Measurements from ENCODE around the gene ZNF341.
"Not testable (repeated sequence)": the region's sequence is repeated elsewhere in the genome, so short reads cannot be mapped to it uniquely, and the experiment has no call there.

The ZNF341 gene

GRCh38 chr20:33744773-33745385 lies 13.1 kb downstream of the ZNF341 start:
- H3K27ac ChIP-seq (ENCODE audit: insufficient read depth, low read length, poor library complexity, severe bottlenecking), result no peak overlapping the region
- no peak for DNase-seq
- H3K27me3 ChIP-seq (replicated peaks; ENCODE audit: control insufficient read depth, insufficient read depth, low read length, poor library complexity, severe bottlenecking), result no peaks in the 10 kb centered on the region
- no peaks in the 10 kb centered on the region for H3K9me3 ChIP-seq (ENCODE audit: control insufficient read depth, low read length)
- H3K4me3 ChIP-seq (ENCODE audit: insufficient read depth, low read depth, low read length, poor library complexity, severe bottlenecking), result no peak overlapping the region
- peaks cover 3% of the 10 kb centered on the region for H3K36me3 ChIP-seq (ENCODE audit: control insufficient read depth, insufficient read depth, low read length)
- no peaks in the 10 kb centered on the region for H3K4me1 ChIP-seq (ENCODE audit: control insufficient read depth, insufficient read depth, low read length, poor library complexity, severe bottlenecking)

- H3K27ac ChIP-seq (ENCODE audit: insufficient read depth, low read length, poor library complexity, severe bottlenecking), result no peak overlapping the region
- no peaks in the 10 kb centered on the region for H3K4me1 ChIP-seq (ENCODE audit: control insufficient read depth, insufficient read depth, low read length, poor library complexity, severe bottlenecking)
- H3K27me3 ChIP-seq (replicated peaks; ENCODE audit: control insufficient read depth, insufficient read depth, low read length, poor library complexity, severe bottlenecking), result no peaks in the 10 kb centered on the region
- no peak for DNase-seq
- no peak overlapping the region for H3K4me3 ChIP-seq (ENCODE audit: insufficient read depth, low read depth, low read length, poor library complexity, severe bottlenecking)
- H3K36me3 ChIP-seq (ENCODE audit: control insufficient read depth, insufficient read depth, low read length), result peaks cover 3% of the 10 kb centered on the region
- no peaks in the 10 kb centered on the region for H3K9me3 ChIP-seq (ENCODE audit: control insufficient read depth, low read length)
Observed at GRCh38 chr20:33746325-33746998, 14.7 kb downstream of the ZNF341 start.

- DNase-seq, result no peak
- Histone ChIP-seq H3K4me1 (ENCODE audit: control insufficient read depth, insufficient read depth, low read length, poor library complexity, severe bottlenecking) (no peaks in the 10 kb centered on the region), H3K9me3 (ENCODE audit: control insufficient read depth, low read length) (no peaks in the 10 kb centered on the region), H3K27me3 (replicated peaks; ENCODE audit: control insufficient read depth, insufficient read depth, low read length, poor library complexity, severe bottlenecking) (no peaks in the 10 kb centered on the region), H3K27ac (ENCODE audit: insufficient read depth, low read length, poor library complexity, severe bottlenecking) (no peak overlapping the region), H3K36me3 (ENCODE audit: control insufficient read depth, insufficient read depth, low read length) (peaks cover 17% of the 10 kb centered on the region), H3K4me3 (ENCODE audit: insufficient read depth, low read depth, low read length, poor library complexity, severe bottlenecking) (no peak overlapping the region)
Observed at GRCh38 chr20:33751775-33752174, 20.0 kb downstream of the ZNF341 start.

GRCh38 chr20:33753143-33753542 lies 21.3 kb downstream of the ZNF341 start:
- no peak for DNase-seq
- Histone ChIP-seq H3K27ac (ENCODE audit: insufficient read depth, low read length, poor library complexity, severe bottlenecking) (no peak overlapping the region), H3K9me3 (ENCODE audit: control insufficient read depth, low read length) (no peaks in the 10 kb centered on the region), H3K4me3 (ENCODE audit: insufficient read depth, low read depth, low read length, poor library complexity, severe bottlenecking) (no peak overlapping the region), H3K4me1 (ENCODE audit: control insufficient read depth, insufficient read depth, low read length, poor library complexity, severe bottlenecking) (no peaks in the 10 kb centered on the region), H3K27me3 (replicated peaks; ENCODE audit: control insufficient read depth, insufficient read depth, low read length, poor library complexity, severe bottlenecking) (no peaks in the 10 kb centered on the region), H3K36me3 (ENCODE audit: control insufficient read depth, insufficient read depth, low read length) (peaks cover 26% of the 10 kb centered on the region)

- no peaks in the 10 kb centered on the region for H3K4me1 ChIP-seq (ENCODE audit: control insufficient read depth, insufficient read depth, low read length, poor library complexity, severe bottlenecking)
- no peaks in the 10 kb centered on the region for H3K9me3 ChIP-seq (ENCODE audit: control insufficient read depth, low read length)
- no peak overlapping the region for H3K4me3 ChIP-seq (ENCODE audit: insufficient read depth, low read depth, low read length, poor library complexity, severe bottlenecking)
- DNase-seq, result no peak
- H3K27me3 ChIP-seq (replicated peaks; ENCODE audit: control insufficient read depth, insufficient read depth, low read length, poor library complexity, severe bottlenecking), result no peaks in the 10 kb centered on the region
- H3K27ac ChIP-seq (ENCODE audit: insufficient read depth, low read length, poor library complexity, severe bottlenecking), result no peak overlapping the region
- H3K36me3 ChIP-seq (ENCODE audit: control insufficient read depth, insufficient read depth, low read length), result peaks cover 27% of the 10 kb centered on the region
Observed at GRCh38 chr20:33753763-33754162, 22.0 kb downstream of the ZNF341 start.

- H3K4me1 ChIP-seq (ENCODE audit: control insufficient read depth, insufficient read depth, low read length, poor library complexity, severe bottlenecking); H3K4me3 ChIP-seq (ENCODE audit: insufficient read depth, low read depth, low read length, poor library complexity, severe bottlenecking); H3K27ac ChIP-seq (ENCODE audit: insufficient read depth, low read length, poor library complexity, severe bottlenecking); H3K27me3 ChIP-seq (replicated peaks; ENCODE audit: control insufficient read depth, insufficient read depth, low read length, poor library complexity, severe bottlenecking); H3K9me3 ChIP-seq (ENCODE audit: control insufficient read depth, low read length); DNase-seq: not testable (repeated sequence)
- peaks cover 27% of the 10 kb centered on the region for H3K36me3 ChIP-seq (ENCODE audit: control insufficient read depth, insufficient read depth, low read length)
Observed at GRCh38 chr20:33755936-33756490, 24.2 kb downstream of the ZNF341 start.

GRCh38 chr20:33757046-33757445 lies 25.2 kb downstream of the ZNF341 start:
- peaks cover 30% of the 10 kb centered on the region for H3K36me3 ChIP-seq (ENCODE audit: control insufficient read depth, insufficient read depth, low read length)
- H3K9me3 ChIP-seq (ENCODE audit: control insufficient read depth, low read length), result no peaks in the 10 kb centered on the region
- DNase-seq, result no peak
- H3K4me1 ChIP-seq (ENCODE audit: control insufficient read depth, insufficient read depth, low read length, poor library complexity, severe bottlenecking), result no peaks in the 10 kb centered on the region
- no peaks in the 10 kb centered on the region for H3K27me3 ChIP-seq (replicated peaks; ENCODE audit: control insufficient read depth, insufficient read depth, low read length, poor library complexity, severe bottlenecking)
- H3K27ac ChIP-seq (ENCODE audit: insufficient read depth, low read length, poor library complexity, severe bottlenecking), result no peak overlapping the region
- no peak overlapping the region for H3K4me3 ChIP-seq (ENCODE audit: insufficient read depth, low read depth, low read length, poor library complexity, severe bottlenecking)

- Histone ChIP-seq H3K27me3 (replicated peaks; ENCODE audit: control insufficient read depth, insufficient read depth, low read length, poor library complexity, severe bottlenecking) (no peaks in the 10 kb centered on the region), H3K4me1 (ENCODE audit: control insufficient read depth, insufficient read depth, low read length, poor library complexity, severe bottlenecking) (no peaks in the 10 kb centered on the region), H3K9me3 (ENCODE audit: control insufficient read depth, low read length) (no peaks in the 10 kb centered on the region), H3K36me3 (ENCODE audit: control insufficient read depth, insufficient read depth, low read length) (peaks cover 30% of the 10 kb centered on the region), H3K27ac (ENCODE audit: insufficient read depth, low read length, poor library complexity, severe bottlenecking) (no peak overlapping the region), H3K4me3 (ENCODE audit: insufficient read depth, low read depth, low read length, poor library complexity, severe bottlenecking) (no peak overlapping the region)
- DNase-seq, result no peak
Observed at GRCh38 chr20:33757458-33757857, 25.7 kb downstream of the ZNF341 start.

- no peak overlapping the region for H3K4me3 ChIP-seq (ENCODE audit: insufficient read depth, low read depth, low read length, poor library complexity, severe bottlenecking)
- H3K27ac ChIP-seq (ENCODE audit: insufficient read depth, low read length, poor library complexity, severe bottlenecking), result no peak overlapping the region
- H3K9me3 ChIP-seq (ENCODE audit: control insufficient read depth, low read length), result no peaks in the 10 kb centered on the region
- H3K36me3 ChIP-seq (ENCODE audit: control insufficient read depth, insufficient read depth, low read length), result peaks cover 16% of the 10 kb centered on the region
- H3K4me1 ChIP-seq (ENCODE audit: control insufficient read depth, insufficient read depth, low read length, poor library complexity, severe bottlenecking), result no peaks in the 10 kb centered on the region
- no peaks in the 10 kb centered on the region for H3K27me3 ChIP-seq (replicated peaks; ENCODE audit: control insufficient read depth, insufficient read depth, low read length, poor library complexity, severe bottlenecking)
- no peak for DNase-seq
Observed at GRCh38 chr20:33761698-33762250, 30.0 kb downstream of the ZNF341 start.

GRCh38 chr20:33765099-33765498 lies 33.3 kb downstream of the ZNF341 start:
- H3K4me3 ChIP-seq (ENCODE audit: insufficient read depth, low read depth, low read length, poor library complexity, severe bottlenecking), result no peak overlapping the region
- no peaks in the 10 kb centered on the region for H3K27me3 ChIP-seq (replicated peaks; ENCODE audit: control insufficient read depth, insufficient read depth, low read length, poor library complexity, severe bottlenecking)
- peaks cover 2% of the 10 kb centered on the region for H3K36me3 ChIP-seq (ENCODE audit: control insufficient read depth, insufficient read depth, low read length)
- no peaks in the 10 kb centered on the region for H3K4me1 ChIP-seq (ENCODE audit: control insufficient read depth, insufficient read depth, low read length, poor library complexity, severe bottlenecking)
- no peak for DNase-seq
- H3K27ac ChIP-seq (ENCODE audit: insufficient read depth, low read length, poor library complexity, severe bottlenecking), result no peak overlapping the region
- H3K9me3 ChIP-seq (ENCODE audit: control insufficient read depth, low read length), result no peaks in the 10 kb centered on the region

Data from effector memory CD4-positive, alpha-beta T cell (primary cell).